Muscle layer of duodenum (tissue), 2 donors: Measurements from ENCODE around the gene TSPO.

ENCODE experiments used
- H3K27ac ChIP-seq: one replicate; pipeline ENCODE4 v1.7.0; 2013; ENCODE audit warnings: mild to moderate bottlenecking, low read length
- H3K27me3 ChIP-seq: one replicate; pipeline ENCODE4 v1.7.0; 2013; ENCODE audit warnings: low read depth, mild to moderate bottlenecking, control low read depth, low read length
- H3K36me3 ChIP-seq, 2 donors: one replicate each; pipeline ENCODE4 v1.7.0; 2013; ENCODE audit warnings: low read length in 2 of 2, control low read depth in 1 of 2, mild to moderate bottlenecking in 1 of 2; ENCODE audit not compliant: insufficient read depth in 2 of 2, control insufficient read depth in 1 of 2
- H3K4me1 ChIP-seq, 2 donors: one replicate each; pipeline ENCODE4 v1.7.0; 2013; ENCODE audit warnings: low read length in 2 of 2, mild to moderate bottlenecking in 2 of 2, control low read depth in 1 of 2, moderate library complexity in 1 of 2; ENCODE audit not compliant: insufficient read depth in 2 of 2, control insufficient read depth in 1 of 2
- H3K4me3 ChIP-seq, 2 donors: one replicate each; pipeline ENCODE4 v1.7.0; 2013; ENCODE audit warnings: low read length in 2 of 2, low read depth in 1 of 2, mild to moderate bottlenecking in 1 of 2
- H3K9me3 ChIP-seq, 2 donors: one replicate each; pipeline ENCODE4 v1.7.0; 2013; ENCODE audit warnings: low read length in 2 of 2, control low read depth in 1 of 2, mild to moderate bottlenecking in 1 of 2; ENCODE audit not compliant: control insufficient read depth in 1 of 2
- donor health status: healthy.

The TSPO gene

GRCh38 chr22:43163241-43163795, 12.0 kb downstream of the TSPO start:
- Histone ChIP-seq H3K27ac (no peak overlapping the region), H3K9me3 (no peaks in the 10 kb centered on the region), H3K27me3 (no peaks in the 10 kb centered on the region), H3K4me1 (peaks cover 0 to 10% of the 10 kb centered on the region in 2 donors), H3K4me3 (no peak overlapping the region), H3K36me3 (peaks cover 4 to 31% of the 10 kb centered on the region in 2 donors)

- Histone ChIP-seq H3K4me3 (no peak overlapping the region), H3K27me3 (no peaks in the 10 kb centered on the region), H3K27ac (no peak overlapping the region), H3K9me3 (no peaks in the 10 kb centered on the region), H3K4me1 (peaks cover 0 to 10% of the 10 kb centered on the region in 2 donors), H3K36me3 (peaks cover 4 to 39% of the 10 kb centered on the region in 2 donors)
Measured at GRCh38 chr22:43164636-43165035, 13.3 kb downstream of the TSPO start.

- Histone ChIP-seq H3K4me3 (no peak overlapping the region), H3K4me1 (peaks cover 0 to 10% of the 10 kb centered on the region in 2 donors), H3K27ac (no peak overlapping the region), H3K36me3 (peaks cover 8 to 48% of the 10 kb centered on the region in 2 donors), H3K27me3 (no peaks in the 10 kb centered on the region), H3K9me3 (no peaks in the 10 kb centered on the region)
Measured at GRCh38 chr22:43166132-43166930, 15.0 kb downstream of the TSPO start.

GRCh38 chr22:43167001-43167589, 15.7 kb downstream of the TSPO start:
- no peak overlapping the region for H3K27ac ChIP-seq
- H3K36me3 ChIP-seq, result peaks cover 8 to 56% of the 10 kb centered on the region in 2 donors
- H3K9me3 ChIP-seq, result no peaks in the 10 kb centered on the region
- H3K27me3 ChIP-seq, result no peaks in the 10 kb centered on the region
- no peak overlapping the region for H3K4me3 ChIP-seq
- H3K4me1 ChIP-seq, result peaks cover 0 to 10% of the 10 kb centered on the region in 2 donors

GRCh38 chr22:43168471-43169309, 17.3 kb downstream of the TSPO start:
- Histone ChIP-seq H3K36me3 (peaks cover 14 to 61% of the 10 kb centered on the region in 2 donors), H3K4me3 (no peak overlapping the region), H3K4me1 (peaks cover 0 to 8% of the 10 kb centered on the region in 2 donors), H3K9me3 (no peaks in the 10 kb centered on the region), H3K27me3 (no peaks in the 10 kb centered on the region), H3K27ac (no peak overlapping the region)

GRCh38 chr22:43169310-43170130, 18.2 kb downstream of the TSPO start:
- Histone ChIP-seq H3K27me3 (no peaks in the 10 kb centered on the region), H3K4me3 (no peak overlapping the region), H3K36me3 (peaks cover 14 to 69% of the 10 kb centered on the region in 2 donors), H3K4me1 (no peaks in the 10 kb centered on the region), H3K9me3 (no peaks in the 10 kb centered on the region), H3K27ac (no peak overlapping the region)

- no peaks in the 10 kb centered on the region for H3K27me3 ChIP-seq
- H3K4me1 ChIP-seq, result no peaks in the 10 kb centered on the region
- peaks cover 14 to 74% of the 10 kb centered on the region in 2 donors for H3K36me3 ChIP-seq
- H3K4me3 ChIP-seq, result no peak overlapping the region
- no peak overlapping the region for H3K27ac ChIP-seq
- no peaks in the 10 kb centered on the region for H3K9me3 ChIP-seq
Measured at GRCh38 chr22:43170131-43170480, 18.7 kb downstream of the TSPO start.

- H3K27ac ChIP-seq, result no peak overlapping the region
- H3K9me3 ChIP-seq, result no peaks in the 10 kb centered on the region
- H3K27me3 ChIP-seq, result no peaks in the 10 kb centered on the region
- H3K4me3 ChIP-seq, result no peak overlapping the region
- H3K36me3 ChIP-seq, result peaks cover 14 to 80% of the 10 kb centered on the region in 2 donors
- H3K4me1 ChIP-seq, result no peaks in the 10 kb centered on the region
Measured at GRCh38 chr22:43171019-43171491, 19.7 kb downstream of the TSPO start.

- no peaks in the 10 kb centered on the region for H3K9me3 ChIP-seq
- no peak overlapping the region for H3K4me3 ChIP-seq
- peaks cover 14 to 83% of the 10 kb centered on the region in 2 donors for H3K36me3 ChIP-seq
- no peaks in the 10 kb centered on the region for H3K4me1 ChIP-seq
- H3K27me3 ChIP-seq, result no peaks in the 10 kb centered on the region
- no peak overlapping the region for H3K27ac ChIP-seq
Measured at GRCh38 chr22:43171607-43172006, 20.2 kb downstream of the TSPO start.

GRCh38 chr22:43172191-43172590, 20.8 kb downstream of the TSPO start:
- Histone ChIP-seq H3K27ac (no peak overlapping the region), H3K4me1 (no peaks in the 10 kb centered on the region), H3K9me3 (no peaks in the 10 kb centered on the region), H3K36me3 (peaks cover 14 to 82% of the 10 kb centered on the region in 2 donors), H3K4me3 (no peak overlapping the region), H3K27me3 (no peaks in the 10 kb centered on the region)
